ENCODE results near the gene CFAP43.

DNA sequence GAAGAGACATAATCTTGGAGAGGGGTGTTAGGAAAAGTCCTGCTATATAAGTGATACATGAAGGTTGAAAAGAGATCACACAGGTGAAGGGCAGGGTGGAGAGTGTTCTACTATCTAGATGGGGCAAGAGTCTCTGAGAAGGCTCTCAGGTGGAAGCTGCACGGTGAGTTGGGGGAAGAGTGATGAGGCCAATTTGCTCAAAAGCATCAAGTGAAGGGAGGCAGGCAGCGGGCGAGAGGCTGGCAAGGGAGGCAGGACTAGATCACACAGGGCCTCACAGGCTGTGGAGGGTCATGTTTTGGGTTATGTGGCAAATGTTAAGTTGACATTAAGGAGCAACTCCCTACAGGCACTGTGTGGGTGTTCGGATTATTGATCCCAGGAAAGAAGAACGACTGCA is 143.9 kb downstream of the CFAP43 start:
- TF ChIP-seq POLR2AphosphoS5 (IDR thresholded peaks at IDR 0.05; ENCODE audit: low read depth, low read length) (no peak), TAF1 (IDR thresholded peaks at IDR 0.05; ENCODE audit: borderline replicate concordance, insufficient read depth, low read length) (no peak), REST (IDR thresholded peaks at IDR 0.05; ENCODE audit: insufficient read depth in 1 of 2, low read depth in 2 of 2, low read length in 2 of 2) (no peak)

All from PFSK-1 (cell line).